K562 (cell line): ENCODE measurements around the gene NTRK3. TPM values are rescaled to one million over a fixed set of nuclear protein-coding genes. Genes with fewer than 3 reads are reported as not detected.

ENCODE experiments used
- ATAC-seq: fragments of 200-7000 bp; cut with Tn5 transposase; 3 replicates; pipeline ENCODE4 v1.9.1; 2020; ENCODE audit warnings: moderate library complexity
- BruUV-seq: library from RNA; stranded (reverse); fragments of 400-500 nt; replicated peaks from 2 replicates; lab custom pipeline; 2021; lab: Mats Ljungman, UMichigan
- CTCF ChIA-PET: fragments of 300-600 bp; formaldehyde crosslinking; extraction: SDS; loops from one replicate; lab custom pipeline; 2021; ENCODE audit warnings: low intra/inter-chr PET ratio; lab: Yijun Ruan, JAX
- POLR2A ChIA-PET: fragments of 300-600, 350-650 bp; sonication (Branson Sonifier 250); formaldehyde crosslinking; extraction: SDS; loops from one replicate; lab custom pipeline; 2021; ENCODE audit warnings: antibody characterized with exemption, inconsistent platforms; lab: Yijun Ruan, JAX
- DNase-seq, 4 experiments: peaks; one replicate each; pipeline versions ENCODE4 v3.0.0 to v3.0.0-alpha.2; 2011 to 2018; ENCODE audit warnings: low spot score in 3 of 4, mixed read lengths in 3 of 4; ENCODE audit errors: extremely low read depth in 1 of 4
- FAIRE-seq: peaks from 2 replicates; lab custom pipeline; 2011; peaks lifted over from hg19 to GRCh38; lab: Jason Lieb, UNC
- H2AFZ ChIP-seq: 2 replicates; pipeline ENCODE4 v1.6.0; 2011; ENCODE audit warnings: low read depth, low read length, control low read depth, inconsistent platforms
- H3K27ac ChIP-seq: fragments of 200-600 bp; 3 replicates; pipeline ENCODE4 v1.8.0; 2011; ENCODE audit warnings: low read depth, mild to moderate bottlenecking, control low read depth, inconsistent platforms, low read length, moderate library complexity, mixed read lengths; ENCODE audit errors: extremely low read depth
- H3K27me3 ChIP-seq, 2 experiments: fragments of 300-600 bp in 1 of 2; 2 replicates in 1 of 2; 3 replicates in 1 of 2; pipeline versions ENCODE4 v1.6.0 to v1.8.0; 2011; ENCODE audit warnings: inconsistent platforms in 2 of 2, low read length in 2 of 2, mild to moderate bottlenecking in 1 of 2, mixed read lengths in 1 of 2, moderate library complexity in 1 of 2; ENCODE audit not compliant: control insufficient read depth in 2 of 2, insufficient read depth in 2 of 2
- H3K36me3 ChIP-seq: fragments of 300-600 bp; 3 replicates; pipeline ENCODE4 v1.8.0; 2011; ENCODE audit warnings: mild to moderate bottlenecking, low read length, inconsistent platforms; ENCODE audit not compliant: control insufficient read depth, insufficient read depth
- H3K4me1 ChIP-seq, 2 experiments: fragments of 200-600 bp in 1 of 2; replicated peaks in 1 of 2; 2 replicates in 1 of 2; 3 replicates in 1 of 2; pipeline versions ENCODE4 v1.5.1 to v1.8.0; 2011; ENCODE audit warnings: inconsistent platforms in 2 of 2, low read length in 2 of 2, mild to moderate bottlenecking in 1 of 2, mixed read lengths in 1 of 2, moderate library complexity in 1 of 2; ENCODE audit not compliant: control insufficient read depth in 2 of 2, insufficient read depth in 2 of 2
- H3K4me2 ChIP-seq: 2 replicates; pipeline ENCODE4 v1.6.1; 2011; ENCODE audit warnings: low read length, control low read depth, inconsistent platforms, mixed read lengths; ENCODE audit not compliant: insufficient read depth
- H3K4me3 ChIP-seq: fragments of 200-600 bp; sonication (generic), shearing (Covaris generic); 2 replicates; pipeline ENCODE4 v1.5.1; 2016; ENCODE audit warnings: control low read depth, inconsistent platforms
- H3K79me2 ChIP-seq: fragments of 200-600 bp; 3 replicates; pipeline ENCODE4 v1.8.0; 2011; ENCODE audit warnings: low read length, inconsistent platforms; ENCODE audit not compliant: control insufficient read depth, insufficient read depth
- H3K9ac ChIP-seq, 2 experiments: 2 replicates each; pipeline versions ENCODE4 v1.6.0 to v1.6.1; 2011; ENCODE audit warnings: low read depth in 2 of 2, low read length in 2 of 2, control low read depth in 1 of 2, inconsistent platforms in 1 of 2, mild to moderate bottlenecking in 1 of 2, mixed read lengths in 1 of 2; ENCODE audit not compliant: insufficient read depth in 1 of 2
- H3K9me1 ChIP-seq: one replicate; pipeline ENCODE4 v1.6.0; 2011; ENCODE audit warnings: inconsistent platforms, mild to moderate bottlenecking, low read length, moderate library complexity; ENCODE audit not compliant: control insufficient read depth, insufficient read depth
- H3K9me3 ChIP-seq: replicated peaks from 2 replicates; pipeline ENCODE4 v1.5.1; 2011; ENCODE audit warnings: low read depth, low read length, inconsistent platforms; ENCODE audit not compliant: control insufficient read depth, insufficient read depth
- H4K20me1 ChIP-seq: replicated peaks from 2 replicates; pipeline ENCODE4 v1.6.1; 2011; ENCODE audit warnings: low read length, inconsistent platforms, mixed read lengths; ENCODE audit not compliant: control insufficient read depth, insufficient read depth
- CBX3 ChIP-seq, 2 experiments: IDR thresholded peaks; 1 replicate in 1 of 2; 2 replicates in 1 of 2; pipeline ENCODE4 v1.6.1; 2012; ENCODE audit warnings: inconsistent platforms in 2 of 2, low read length in 2 of 2, borderline replicate concordance in 1 of 2, control low read depth in 1 of 2
- DEAF1 ChIP-seq: fragments of 450-650 bp; formaldehyde crosslinking; IDR thresholded peaks from 2 replicates; pipeline ENCODE4 v1.4.0; 2020; ENCODE audit warnings: mild to moderate bottlenecking, moderate library complexity
- E2F3 ChIP-seq: fragments of 250-450 bp; sonication (Bioruptor Pico); IDR thresholded peaks from 2 replicates; pipeline ENCODE4 v1.4.0; 2020; ENCODE audit warnings: mild to moderate bottlenecking
- ESRRB ChIP-seq: fragments of 250-450 bp; sonication (Bioruptor Pico); IDR thresholded peaks from 2 replicates; pipeline ENCODE4 v1.5.0; 2020; ENCODE audit warnings: mild to moderate bottlenecking, moderate library complexity, borderline replicate concordance
- LARP7 ChIP-seq: fragments of 450-650 bp; IDR thresholded peaks from 2 replicates; pipeline ENCODE4 v1.6.1; 2016
- MGA ChIP-seq: fragments of 450-650 bp; IDR thresholded peaks from 2 replicates; pipeline ENCODE4 v1.6.1; 2016; ENCODE audit warnings: mild to moderate bottlenecking, moderate library complexity
- RBBP5 ChIP-seq: fragments of 200-600 bp; sonication (generic); IDR thresholded peaks from 2 replicates; pipeline ENCODE4 v1.6.1; 2012; ENCODE audit warnings: borderline replicate concordance, mild to moderate bottlenecking, low read length, control low read depth, inconsistent platforms; ENCODE audit not compliant: insufficient read depth, poor library complexity, severe bottlenecking
- RBM14 ChIP-seq: fragments of 200-400 bp; formaldehyde crosslinking; IDR thresholded peaks from 2 replicates; pipeline ENCODE4 v1.6.1; 2018; ENCODE audit warnings: low read depth, mild to moderate bottlenecking, low read length, moderate library complexity, borderline replicate concordance; ENCODE audit not compliant: insufficient read depth
- RBM15 ChIP-seq: fragments of 200-400 bp; formaldehyde crosslinking; IDR thresholded peaks from 2 replicates; pipeline ENCODE4 v1.6.1; 2018; ENCODE audit warnings: mild to moderate bottlenecking, low read length, moderate library complexity; ENCODE audit not compliant: insufficient read depth
- ZNF121 ChIP-seq: sonication (generic); formaldehyde crosslinking; conservative IDR thresholded peaks from 2 replicates; pipeline ENCODE4 v1.8.0; 2022; ENCODE audit warnings: missing genetic modification reagents
- ZNF23 ChIP-seq: fragments of 250-450 bp; sonication (Bioruptor Pico); IDR thresholded peaks from 2 replicates; pipeline ENCODE4 v1.4.0; 2020; ENCODE audit warnings: mild to moderate bottlenecking
- in situ Hi-C: fragments of 300-500 bp; cut with MboI; formaldehyde crosslinking; loops from 4 replicates; pipeline ENCODE4 v1.15.0; 2018; ENCODE audit warnings: inconsistent platforms, mixed read lengths
- intact Hi-C: fragments of 100-400 bp; cut with micrococcal nuclease; formaldehyde crosslinking; loops from 2 replicates; pipeline ENCODE4 v1.14.2; 2022
- polyA plus RNA-seq, 8 experiments: library from polyadenylated mRNA; depleted of rRNA in 4 of 8; stranded (reverse) in 5 of 8; unstranded in 3 of 8; fragments of >200 nt; fragmentation: Nextera tagmentation in 2 of 8; fragmentation: Illumina TruSeq in 1 of 8; extraction: Ambion mirVana in 2 of 8; extraction: Trizol in 1 of 8; gene quantifications; 2 replicates each; pipeline versions ENCODE4 v1.2.1 to v1.2.3, GENCODE V29; 2011 to 2014; ENCODE audit warnings: inconsistent platforms in 1 of 8, missing spikeins in 1 of 8
- total RNA-seq, 7 experiments: library from RNA; depleted of rRNA in 6 of 7; stranded (reverse); fragments of >200 nt in 6 of 7; fragmentation: Illumina TruSeq in 2 of 7; extraction: Trizol in 2 of 7; gene quantifications; 2 replicates each; pipeline versions ENCODE4 v1.2.1 to v1.2.3, GENCODE V29; 2011 to 2021; ENCODE audit warnings: low replicate concordance in 1 of 7

The NTRK3 gene
- total and polyA plus RNA-seq, 9 of the 15 experiments (the other 6 are each of a cell fraction or from before 2014, with no cell fraction given) = 0.11 to 0.13 TPM; not detected in 7

GRCh38 chr15:88108477-88108876, 148.1 kb downstream of the NTRK3 start:
- ATAC-seq (no peak), FAIRE-seq (no peak), DNase-seq (no peak)
- Histone ChIP-seq H4K20me1 (no peaks in the 10 kb centered on the region), H3K36me3 (no peaks in the 10 kb centered on the region), H3K79me2 (no peaks in the 10 kb centered on the region), H3K4me2 (no peak overlapping the region), H3K27ac (no peak overlapping the region), H3K4me1 (no peaks in the 10 kb centered on the region), H3K27me3 (peaks cover 2 to 5% of the 10 kb centered on the region in 2 experiments; a peak in 2 of 5 replicates), H2AFZ (no peak overlapping the region), H3K9me1 (no peaks in the 10 kb centered on the region), H3K9ac (no peak overlapping the region), H3K9me3 (no peaks in the 10 kb centered on the region), H3K4me3 (no peak overlapping the region)
- intact Hi-C loops = no loop called here
- CTCF ChIA-PET = no interaction called here
- BruUV-seq = no TSS peak
- POLR2A ChIA-PET = no interaction called here
- in situ Hi-C loops = no loop called here
- TF ChIP-seq RBBP5 (no peak), ZNF121 (CRISPR knock-in tag) (no peak), RBM15 (no peak), E2F3 (CRISPR knock-in tag) (no peak), CBX3 (IDR thresholded peaks at IDR 0.05; ENCODE audit: borderline replicate concordance in 1 of 2, low read length in 2 of 2) (no peak), DEAF1 (no peak), MGA (no peak), ZNF23 (CRISPR knock-in tag) (no peak), ESRRB (CRISPR knock-in tag) (no peak), LARP7 (no peak), RBM14 (no peak)
